ENCODE results near the gene SV2A.

The SV2A gene

GRCh38 chr1:149881876-149882275, 35.8 kb downstream of the SV2A start:
- TF ChIP-seq CTCF (IDR thresholded peaks at IDR 0.05), result no peak

- no peak for TF ChIP-seq CTCF (IDR thresholded peaks at IDR 0.05)
Observed at GRCh38 chr1:149879556-149879955, 38.1 kb downstream of the SV2A start.

GRCh38 chr1:149877211-149877946, 40.3 kb downstream of the SV2A start:
- no peak for TF ChIP-seq CTCF (IDR thresholded peaks at IDR 0.05)

Measured in LNCAP (cell line).